ENCODE data around the gene FGF14.

FGF14 gene

DNA sequence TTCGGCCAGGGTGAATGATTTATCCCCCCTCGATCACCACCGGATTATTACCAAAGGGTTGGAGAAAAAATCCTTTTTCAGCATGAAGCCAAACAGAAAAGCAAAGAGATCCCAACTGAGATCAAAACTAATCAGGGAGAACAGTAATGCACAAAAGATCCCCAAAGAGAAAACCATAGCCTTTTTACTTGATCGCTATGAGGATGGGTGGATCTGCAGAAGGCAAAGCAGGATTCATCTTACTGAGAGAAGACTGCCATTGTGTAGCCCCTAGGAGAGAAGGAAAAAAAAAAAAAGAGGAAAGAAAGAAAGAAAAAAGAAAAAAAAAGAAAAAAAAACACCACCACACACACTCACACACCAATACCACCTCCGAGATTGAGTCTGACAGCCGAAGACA, at the start of gene FGF14:
TSS of gene FGF14 (minus strand) at position 283 of the 400 bp plus-strand sequence.
- DNase-seq (ENCODE audit: low read depth in 3 of 3): no peak

DNA sequence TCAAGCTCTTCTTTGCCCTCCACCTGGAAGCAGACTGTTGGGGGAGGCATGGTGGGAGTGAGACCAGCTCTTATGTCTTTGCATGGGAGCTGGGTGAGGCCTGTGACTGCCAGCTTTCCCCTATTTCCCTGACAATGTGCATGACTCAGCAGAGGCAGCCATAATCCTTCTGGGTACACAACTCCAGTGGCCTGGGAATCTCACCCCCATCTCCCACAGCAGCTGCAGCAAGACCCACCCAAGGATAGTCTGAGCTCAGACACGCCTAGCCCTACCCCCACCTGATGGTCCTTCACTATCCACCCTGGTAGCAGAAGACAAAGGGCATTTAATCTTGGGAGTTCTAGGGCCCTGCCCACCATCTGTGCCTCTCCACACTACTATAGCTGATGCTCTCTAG, 41.4 kb upstream of the FGF14 start:
- no peak for DNase-seq (ENCODE audit: low read depth in 3 of 3)

DNA sequence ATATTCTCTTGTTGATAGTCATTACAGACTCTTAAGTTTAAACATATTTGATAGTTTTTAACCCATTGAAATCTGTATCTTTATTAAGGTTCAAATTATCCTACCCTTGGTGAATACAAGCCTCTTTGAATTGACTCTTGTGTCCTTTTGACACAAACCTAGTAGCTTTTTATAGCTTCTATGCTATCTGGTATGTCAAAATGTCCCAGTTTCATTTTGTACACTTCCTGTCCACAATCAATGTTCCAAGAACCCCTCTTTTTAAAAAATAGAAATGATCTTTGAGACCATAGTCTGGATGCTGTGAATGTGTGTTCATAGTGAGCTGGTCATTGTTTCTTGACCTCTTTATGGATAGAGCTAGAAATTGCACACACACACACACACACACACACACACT, 39.2 kb upstream of the FGF14 start:
- DNase-seq (ENCODE audit: low read depth in 3 of 3): no peak

DNA sequence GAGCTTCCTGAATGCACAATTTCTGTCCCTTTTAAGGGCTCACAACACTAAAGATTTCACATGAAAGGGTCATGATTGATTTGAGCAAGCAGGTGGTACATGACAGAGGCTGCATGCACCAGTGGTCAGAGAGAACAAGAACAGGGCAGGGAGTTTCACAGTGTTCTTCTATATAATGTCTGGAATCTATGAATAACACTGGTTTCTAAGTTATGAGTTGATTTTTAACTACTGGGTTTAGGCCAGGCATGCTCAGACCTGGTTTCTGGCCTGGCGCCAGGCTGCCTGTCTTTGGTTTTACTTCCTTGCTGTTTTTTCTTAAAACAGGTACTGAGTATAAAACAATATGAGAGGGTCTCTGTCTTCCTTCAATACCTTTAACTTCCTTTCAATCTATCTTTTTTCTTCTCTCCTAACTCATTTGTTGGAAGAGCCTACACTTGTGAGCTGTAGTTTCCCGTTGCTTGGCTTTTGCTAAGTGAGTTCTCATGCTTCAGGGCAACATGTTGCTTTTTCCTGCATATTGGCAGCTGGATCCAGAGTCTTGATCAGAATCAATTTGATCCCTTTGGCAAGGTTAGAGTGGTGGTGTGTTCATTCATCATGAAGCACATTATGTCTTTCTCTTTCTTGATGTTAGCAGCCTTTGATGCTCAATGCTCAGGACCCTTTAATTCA, 38.5 kb upstream of the FGF14 start:
- DNase-seq (ENCODE audit: low read depth in 3 of 3): no peak

DNA sequence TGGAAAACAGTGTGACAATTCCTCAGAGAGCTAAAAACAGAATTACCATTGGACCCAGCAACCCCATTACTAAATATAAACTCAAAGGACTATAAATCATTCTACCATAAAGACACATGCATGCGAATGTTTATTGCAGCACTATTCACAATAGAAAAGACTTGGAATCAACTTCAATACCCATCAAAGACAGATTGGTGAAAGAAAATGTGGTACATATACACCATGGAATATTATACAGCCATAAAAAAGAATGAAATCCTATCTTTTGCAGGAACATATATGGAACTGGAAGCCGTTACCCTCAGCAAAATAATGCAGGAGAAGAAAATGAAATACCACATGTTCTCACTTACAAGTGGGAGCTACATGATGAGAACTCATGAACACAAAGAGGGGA, 20.8 kb upstream of the FGF14 start:
- DNase-seq (ENCODE audit: low read depth in 3 of 3): no peak

DNA sequence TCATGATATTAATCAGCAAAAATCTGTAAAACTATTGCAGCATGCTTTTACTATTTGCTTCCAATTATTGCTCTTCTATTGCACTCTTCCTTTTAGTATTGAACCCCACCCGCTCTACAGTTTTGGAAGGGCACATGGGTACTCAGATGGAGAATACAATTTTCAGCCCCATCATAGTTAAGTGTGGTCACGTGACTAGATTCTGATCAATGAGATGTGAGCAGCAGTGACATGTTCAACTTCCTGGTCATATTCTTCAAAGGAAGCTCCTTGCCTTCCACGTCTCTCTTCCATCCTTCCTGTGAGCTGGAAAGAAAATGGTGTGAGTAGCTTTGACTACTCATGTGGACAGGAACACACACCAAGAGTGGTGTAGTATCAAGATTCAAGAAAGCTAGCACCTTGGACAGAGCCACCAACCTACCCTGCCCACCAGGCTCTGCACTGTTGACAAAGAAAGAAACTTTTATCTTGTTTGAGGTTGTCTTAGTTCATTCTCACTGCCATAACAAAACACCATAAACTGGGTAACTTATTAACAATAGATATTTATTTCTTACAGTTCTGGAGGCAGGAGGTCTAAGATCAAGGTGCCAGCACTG, 3.8 kb upstream of the FGF14 start:
- no peak for DNase-seq (ENCODE audit: low read depth in 3 of 3)

DNA sequence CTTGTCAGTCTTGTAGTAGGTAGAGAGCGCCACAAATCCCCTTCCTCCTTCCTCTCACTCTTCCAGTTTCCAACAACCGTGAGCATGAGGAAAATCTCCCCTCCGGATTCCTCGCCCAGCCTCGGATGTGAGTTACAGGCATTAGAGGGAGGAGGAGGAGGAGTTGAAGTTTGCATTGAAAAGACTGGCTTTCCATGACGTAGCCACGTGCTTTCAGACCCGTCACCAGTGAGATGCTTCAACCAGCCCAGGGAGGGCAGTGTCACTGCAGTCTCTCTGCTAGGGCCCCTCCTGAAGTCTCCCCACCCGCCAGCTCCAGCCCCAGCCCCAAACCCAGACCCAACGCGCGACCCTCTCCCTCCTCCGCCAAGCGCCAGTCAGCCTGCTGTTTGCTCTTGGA, 442 bp upstream of the FGF14 start:
- peak in 1 of 3 experiments; percentile 29 for DNase-seq (ENCODE audit: low read depth in 3 of 3)

DNA sequence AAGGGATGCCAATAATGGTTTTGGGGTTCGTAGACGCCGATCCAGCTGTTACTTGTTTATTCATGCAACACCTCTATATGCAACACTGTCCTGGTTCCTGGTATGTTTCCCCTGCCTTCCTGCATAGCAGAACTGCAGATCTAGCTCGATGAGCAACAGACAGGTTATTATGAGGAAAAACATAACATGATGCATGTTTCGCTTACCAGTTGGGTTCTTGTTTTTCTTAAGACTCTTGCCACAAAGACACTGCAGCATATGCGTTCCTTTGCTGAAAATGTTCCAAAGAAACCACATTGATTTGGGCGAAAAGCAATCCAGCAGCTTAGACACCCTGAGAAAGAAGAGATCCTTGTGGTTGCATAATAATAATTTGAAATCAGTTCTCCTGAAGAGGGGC, 583 bp downstream of the FGF14 start:
- no peak for DNase-seq (ENCODE audit: low read depth in 3 of 3)

DNA sequence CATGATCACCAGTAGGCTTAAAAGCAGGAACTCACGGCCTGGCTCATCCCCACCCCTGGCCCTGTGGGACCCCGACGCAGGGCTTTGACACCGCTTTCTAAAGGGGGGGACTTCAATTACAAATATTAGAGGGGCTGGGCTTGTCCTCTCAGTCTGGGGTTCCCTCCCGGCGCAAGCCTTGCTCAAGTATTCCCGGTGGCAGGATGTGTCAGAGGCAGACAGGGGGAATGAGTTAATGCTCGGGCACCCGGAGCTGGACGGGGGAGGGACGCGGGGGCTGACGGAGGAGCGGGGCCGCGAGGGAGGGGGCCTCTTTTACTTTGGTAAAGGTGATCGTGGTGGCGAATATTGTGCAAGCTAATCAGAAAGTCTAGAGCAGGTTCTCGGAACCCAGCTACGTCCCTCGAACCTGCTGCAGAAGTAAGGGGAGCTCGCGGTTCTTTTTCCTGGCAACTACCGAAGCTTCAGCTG, 1.1 kb downstream of the FGF14 start:
- DNase-seq (ENCODE audit: low read depth in 3 of 3): no peak

DNA sequence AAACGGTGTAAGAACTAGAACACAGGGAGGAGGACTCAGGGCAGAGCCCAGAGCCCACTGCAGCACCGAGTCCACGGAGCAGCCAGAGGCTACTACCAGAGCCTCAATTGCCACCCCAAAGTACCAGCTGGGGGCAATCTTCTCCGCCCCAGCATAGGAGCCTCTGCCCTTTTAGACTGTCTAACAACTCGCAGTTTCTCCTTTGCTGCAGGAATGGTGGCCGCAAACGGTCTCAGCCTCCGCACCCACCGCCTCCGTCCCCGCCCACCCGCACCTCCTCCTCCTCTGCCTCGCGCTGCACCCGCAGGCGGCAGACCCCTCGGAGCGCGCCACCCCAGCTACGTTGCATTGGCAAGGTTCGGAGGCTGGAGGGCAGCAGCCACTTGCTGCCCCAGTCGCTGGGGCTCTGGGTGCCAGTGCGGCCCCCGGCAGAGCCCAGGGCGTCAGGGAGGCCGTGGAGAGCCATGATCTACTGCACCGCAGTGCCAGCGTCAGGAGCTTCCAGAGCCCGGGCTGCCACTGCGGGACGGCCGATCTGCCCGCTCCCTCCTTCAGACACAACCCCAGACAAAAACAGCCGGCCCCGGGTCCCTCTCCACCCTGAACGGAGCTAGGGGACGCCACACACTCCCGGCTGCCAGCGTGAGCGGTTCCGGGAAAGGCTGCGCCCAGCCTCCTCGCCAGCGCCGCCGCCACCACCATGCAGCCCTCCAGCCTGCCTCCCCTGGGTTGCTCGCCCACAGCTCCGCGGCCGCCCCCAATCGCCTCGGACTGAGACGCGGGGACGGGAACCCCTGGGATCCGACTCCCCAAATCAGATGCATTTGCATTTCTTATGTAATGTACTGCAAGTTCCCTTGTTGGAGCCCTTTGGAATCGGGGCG, 1.8 kb downstream of the FGF14 start:
- DNase-seq (ENCODE audit: low read depth in 3 of 3): no peak

DNA sequence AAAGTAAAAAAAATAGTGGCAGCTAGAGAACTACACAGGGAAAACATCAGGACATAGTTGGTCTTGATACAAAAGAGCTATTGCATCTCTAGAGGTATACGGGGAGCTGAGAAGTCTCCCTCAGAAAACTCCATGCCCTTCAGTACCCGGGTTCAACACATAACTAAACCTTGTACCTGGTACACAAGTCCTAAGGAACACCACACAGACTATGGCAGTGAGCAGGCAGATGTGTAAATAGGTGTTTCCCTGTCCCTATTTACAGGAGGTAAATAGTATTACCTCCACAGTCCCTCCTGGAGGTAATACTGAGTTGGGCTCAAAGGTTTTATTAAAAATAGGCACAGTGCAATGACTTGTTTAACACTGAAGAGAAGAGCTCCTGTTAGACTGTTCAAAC, 5.9 kb downstream of the FGF14 start:
- no peak for DNase-seq (ENCODE audit: low read depth in 3 of 3)

DNA sequence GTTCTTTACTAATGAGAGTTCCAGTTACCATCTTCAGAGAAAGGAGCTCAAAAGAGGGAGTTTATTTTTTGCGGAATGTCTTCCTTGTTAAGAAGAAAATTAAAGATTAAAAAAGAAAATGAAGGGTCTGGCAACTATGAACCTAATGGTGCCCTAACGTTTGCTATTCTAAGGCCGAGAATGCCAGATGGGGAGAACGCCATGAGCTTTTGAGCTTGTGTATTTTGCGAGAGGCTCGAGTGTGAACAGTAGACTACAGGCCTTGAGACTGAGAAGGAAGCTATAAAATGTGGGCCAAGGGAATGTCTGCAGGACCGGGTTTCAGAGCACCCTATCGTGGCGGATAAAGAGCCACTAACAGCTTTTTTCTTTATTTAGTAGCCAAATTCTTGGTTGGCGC, 6.7 kb downstream of the FGF14 start:
- DNase-seq (ENCODE audit: low read depth in 3 of 3): no peak

DNA sequence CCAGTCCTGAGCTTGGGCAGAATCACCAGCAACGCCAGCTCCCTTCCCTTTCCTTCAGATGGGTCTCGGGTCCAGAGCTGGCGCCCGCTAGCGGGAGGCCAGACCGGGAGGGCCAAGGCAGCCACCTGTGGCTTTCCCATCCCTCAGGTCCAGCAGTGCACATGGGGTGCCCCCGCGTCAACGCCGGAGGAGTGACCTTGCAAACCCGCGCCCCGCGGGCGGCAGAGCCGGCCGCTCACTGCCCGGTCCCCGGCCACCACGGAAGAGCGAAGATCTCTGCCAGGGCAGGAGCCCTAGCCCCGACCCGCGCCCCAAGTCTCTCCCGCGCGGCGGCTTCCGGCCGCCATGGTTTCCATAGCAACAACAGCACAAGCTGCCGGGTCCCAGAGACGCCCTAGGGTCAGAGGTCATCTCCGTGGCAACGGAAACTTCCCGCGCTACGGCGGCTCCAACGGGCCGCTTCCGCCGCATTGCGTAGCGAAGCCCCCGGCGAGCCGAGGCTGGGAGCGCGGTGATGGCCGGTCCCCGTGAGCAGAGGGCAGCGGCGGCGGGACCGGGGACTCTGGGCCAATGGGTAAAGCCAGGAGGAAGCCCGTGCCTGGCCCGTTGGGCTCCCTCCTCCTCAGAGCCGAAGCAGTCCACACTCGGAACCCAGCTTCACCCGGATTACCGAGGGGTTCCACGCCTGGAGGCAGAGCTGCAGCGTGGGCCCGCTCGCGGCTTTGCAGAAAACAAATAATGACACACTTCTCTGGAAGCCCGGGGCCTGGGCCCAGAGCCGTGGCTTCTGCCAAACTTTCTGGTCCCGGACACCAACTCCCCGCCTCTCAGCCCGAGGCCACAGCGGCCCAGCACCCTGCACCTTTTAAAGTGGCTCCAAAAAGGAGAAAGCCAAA, 7.4 kb downstream of the FGF14 start:
- peak; percentile 89 to 96 (median 92) for DNase-seq (ENCODE audit: low read depth in 3 of 3)

DNA sequence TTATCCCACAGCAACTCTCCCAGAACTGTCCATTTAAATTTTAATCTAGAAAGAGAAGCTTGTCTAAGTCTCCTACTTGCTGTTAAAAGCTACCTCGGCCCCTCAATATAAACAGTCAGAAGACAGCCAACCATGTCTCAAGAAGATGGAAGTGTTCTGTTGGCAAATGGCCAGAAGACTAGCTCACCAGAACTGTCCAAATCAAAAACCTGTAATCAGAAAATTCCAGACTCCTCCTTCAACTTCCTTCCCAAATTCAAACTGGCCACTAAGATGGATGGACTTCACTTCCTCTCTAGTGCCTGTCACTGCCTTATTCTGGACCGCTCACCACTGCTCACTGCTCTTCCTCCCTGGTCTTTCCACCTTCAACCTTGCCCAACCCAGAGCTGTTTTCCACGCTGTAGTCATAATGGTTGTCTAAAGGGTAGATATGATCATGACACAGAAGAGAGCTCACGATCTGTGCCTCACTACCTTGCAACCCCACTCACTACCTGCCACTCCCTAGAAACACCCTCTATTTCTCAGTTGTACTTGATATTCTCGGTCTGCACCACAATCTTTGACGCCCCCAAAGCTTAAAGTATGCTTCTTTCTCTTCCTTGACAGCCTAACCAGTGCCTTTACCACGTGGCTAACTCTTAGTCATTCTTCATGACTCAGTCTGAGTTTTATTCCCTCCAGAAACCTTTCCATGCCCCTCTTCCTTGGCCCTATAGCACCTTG, 9.2 kb downstream of the FGF14 start:
- no peak for DNase-seq (ENCODE audit: low read depth in 3 of 3)

DNA sequence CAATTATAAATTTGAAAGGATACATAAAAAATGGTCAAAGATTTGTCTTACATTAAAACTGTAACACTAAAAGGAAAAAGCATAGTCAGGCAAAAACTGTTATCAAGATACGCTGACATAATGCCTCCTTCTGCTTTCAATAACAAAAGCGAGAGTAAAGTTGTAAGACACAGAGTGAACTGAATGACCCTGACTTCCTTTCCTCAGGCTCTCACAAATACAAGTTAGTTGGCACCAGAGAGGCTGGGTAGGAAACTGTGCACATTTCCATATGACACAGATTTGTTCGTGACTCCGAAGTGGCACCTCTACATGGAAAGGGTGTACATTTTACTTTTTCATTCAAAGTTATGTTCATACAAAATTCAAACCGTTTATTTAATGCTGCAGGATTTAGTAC, 15.4 kb downstream of the FGF14 start:
- no peak for DNase-seq (ENCODE audit: low read depth in 3 of 3)

DNA sequence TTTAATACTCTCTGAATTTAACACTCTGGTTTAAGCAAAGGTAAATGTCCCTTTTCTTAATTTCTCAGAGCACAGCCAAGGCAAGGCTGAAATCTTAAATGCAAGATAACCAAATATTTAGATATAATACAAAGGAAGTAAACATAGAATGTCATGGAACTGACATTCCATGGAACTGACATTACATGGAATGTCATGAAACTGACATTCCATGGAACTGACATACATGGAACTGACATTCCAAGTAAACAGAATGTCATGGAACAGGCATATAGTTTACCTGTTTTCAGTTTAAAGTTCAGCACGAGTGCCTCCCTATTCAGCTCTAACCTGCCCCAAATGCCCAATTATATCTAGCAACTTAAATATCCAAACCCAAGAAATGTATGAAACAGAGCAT, 21.8 kb downstream of the FGF14 start:
- DNase-seq (ENCODE audit: low read depth in 3 of 3): no peak

DNA sequence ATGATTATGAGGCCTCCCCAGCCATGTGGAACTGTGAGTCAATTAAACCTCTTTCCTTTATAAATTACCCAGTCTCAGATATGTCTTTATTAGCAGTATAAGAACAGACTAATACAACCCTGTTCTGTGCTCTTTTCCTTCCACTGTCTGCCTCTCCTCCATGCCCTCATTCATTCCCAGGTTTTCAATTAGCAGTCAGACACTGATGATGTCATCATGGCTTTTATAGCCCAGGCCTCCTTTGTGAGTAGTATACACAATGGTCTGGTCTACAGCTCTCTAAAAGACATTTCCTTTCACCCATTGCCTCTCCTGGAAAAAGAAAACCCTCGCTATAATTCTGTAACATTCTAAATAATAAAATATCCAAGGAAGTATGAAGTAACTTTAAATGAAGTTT, 25.5 kb downstream of the FGF14 start:
- no peak for DNase-seq (ENCODE audit: low read depth in 3 of 3)

DNA sequence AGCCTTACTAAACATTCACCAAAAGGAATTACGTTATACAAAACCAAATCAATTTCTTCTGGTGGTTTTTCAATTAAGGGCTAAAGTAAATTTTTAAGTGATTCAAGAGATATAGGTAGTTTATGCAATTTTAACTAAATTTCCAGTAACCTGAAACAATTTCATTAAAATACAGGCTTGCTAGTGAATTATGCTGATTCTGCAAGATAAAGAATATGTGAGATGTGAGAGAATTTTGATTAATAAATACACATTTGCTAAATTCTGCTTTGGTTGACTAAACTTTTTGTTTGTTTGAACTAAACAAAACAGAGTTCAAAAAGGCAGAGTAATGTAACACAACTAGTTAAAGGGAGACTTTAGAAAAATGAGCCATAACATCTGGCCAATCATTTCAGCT, 27.1 kb downstream of the FGF14 start:
- DNase-seq (ENCODE audit: low read depth in 3 of 3): no peak

DNA sequence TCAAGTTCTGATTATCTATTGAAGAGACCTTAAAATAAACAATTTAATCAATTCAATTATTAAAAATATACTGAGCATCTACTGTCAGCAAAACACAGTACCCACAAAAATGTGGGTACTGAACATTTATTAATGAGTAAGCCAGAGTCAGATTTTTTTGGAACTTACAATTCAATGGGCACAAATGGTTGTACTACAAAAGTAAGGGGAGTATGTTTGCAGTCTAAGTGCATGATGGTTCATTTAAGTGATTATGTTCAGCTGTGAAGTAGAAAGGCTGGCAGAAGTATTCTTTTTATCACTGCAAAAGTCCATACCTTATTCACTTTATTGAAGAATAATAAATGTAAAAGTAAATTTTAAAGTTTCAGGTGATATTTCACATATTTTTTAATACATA, 27.6 kb downstream of the FGF14 start:
- DNase-seq (ENCODE audit: low read depth in 3 of 3): no peak

DNA sequence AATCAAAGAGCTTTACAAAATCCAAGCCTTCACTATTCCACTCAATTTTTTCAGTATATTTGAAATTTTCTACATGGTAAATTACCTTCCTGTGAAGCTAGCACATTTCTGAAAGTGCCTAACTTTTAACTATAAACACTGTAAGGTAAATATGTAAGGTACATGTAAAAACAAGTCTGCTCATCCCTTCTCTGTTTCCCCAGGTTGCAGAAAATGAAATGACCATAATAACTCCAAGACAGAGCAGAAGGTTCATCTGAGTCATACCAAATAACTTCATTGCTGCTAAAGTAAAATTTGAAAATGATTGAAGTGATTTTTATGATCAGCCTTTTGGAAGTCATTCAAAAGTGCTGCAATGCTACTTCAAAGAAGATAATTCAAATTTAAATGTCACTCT, 28.6 kb downstream of the FGF14 start:
- no peak for DNase-seq (ENCODE audit: low read depth in 3 of 3)

DNA sequence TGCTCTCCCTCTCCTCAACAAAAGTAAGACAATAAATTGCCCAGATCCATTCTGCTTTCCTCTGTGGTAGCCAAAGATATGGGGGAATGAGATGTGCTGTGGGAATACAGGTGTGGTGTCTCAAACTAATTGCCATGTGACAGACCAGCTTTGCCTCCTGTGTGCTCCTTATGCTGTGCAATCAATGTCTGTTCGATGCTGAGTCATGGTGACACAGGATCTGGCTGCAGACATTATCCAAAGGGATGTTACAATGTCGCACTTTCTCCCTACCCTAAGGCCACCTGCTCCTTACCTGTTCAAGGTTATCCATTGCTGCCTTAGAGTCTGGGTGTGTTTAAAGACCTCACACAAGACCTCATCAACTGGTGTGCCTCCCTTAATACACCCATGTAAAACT, 32.5 kb downstream of the FGF14 start:
- no peak for DNase-seq (ENCODE audit: low read depth in 3 of 3)
